Measurements from ENCODE around the gene WDR45.
A peak's percentile ranks its signal among the peaks of the same experiment; 100 is the strongest.

Gene WDR45

GRCh38 chrX:49101629-49101984 is 21.9 kb upstream of the WDR45 start (continued):
- TF ChIP-seq ARNTL (CRISPR knock-in tag; IDR thresholded peaks at IDR 0.05; ENCODE audit: borderline replicate concordance, low read depth) (no peak), ZNF565 (CRISPR knock-in tag; conservative IDR thresholded peaks at IDR 0.05; ENCODE audit: low read depth) (no peak), ZFP30 (CRISPR knock-in tag; IDR thresholded peaks at IDR 0.05) (no peak), ZNF70 (CRISPR knock-in tag; IDR thresholded peaks at IDR 0.05) (no peak), SNAI2 (CRISPR knock-in tag; IDR thresholded peaks at IDR 0.05) (no peak)

GRCh38 chrX:49100704-49101628 is 21.3 kb upstream of the WDR45 start:
- peak; percentile 95 for ATAC-seq
- no peak for TF ChIP-seq ZNF8 (CRISPR knock-in tag; IDR thresholded peaks at IDR 0.05)
- TF ChIP-seq, protein P1, sequence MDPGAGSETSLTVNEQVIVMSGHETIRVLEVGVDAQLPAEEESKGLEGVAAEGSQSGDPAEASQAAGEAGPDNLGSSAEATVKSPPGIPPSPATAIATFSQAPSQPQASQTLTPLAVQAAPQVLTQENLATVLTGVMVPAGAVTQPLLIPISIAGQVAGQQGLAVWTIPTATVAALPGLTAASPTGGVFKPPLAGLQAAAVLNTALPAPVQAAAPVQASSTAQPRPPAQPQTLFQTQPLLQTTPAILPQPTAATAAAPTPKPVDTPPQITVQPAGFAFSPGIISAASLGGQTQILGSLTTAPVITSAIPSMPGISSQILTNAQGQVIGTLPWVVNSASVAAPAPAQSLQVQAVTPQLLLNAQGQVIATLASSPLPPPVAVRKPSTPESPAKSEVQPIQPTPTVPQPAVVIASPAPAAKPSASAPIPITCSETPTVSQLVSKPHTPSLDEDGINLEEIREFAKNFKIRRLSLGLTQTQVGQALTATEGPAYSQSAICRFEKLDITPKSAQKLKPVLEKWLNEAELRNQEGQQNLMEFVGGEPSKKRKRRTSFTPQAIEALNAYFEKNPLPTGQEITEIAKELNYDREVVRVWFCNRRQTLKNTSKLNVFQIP (CRISPR knock-in tag; IDR thresholded peaks at IDR 0.05; ENCODE audit: borderline replicate concordance, low read depth): no peak
- no peak for TF ChIP-seq PATZ1 (CRISPR knock-in tag; IDR thresholded peaks at IDR 0.05; ENCODE audit: borderline replicate concordance)
- no peak for TF ChIP-seq TCF4 (CRISPR knock-in tag; IDR thresholded peaks at IDR 0.05; ENCODE audit: borderline replicate concordance)
- no peak for TF ChIP-seq ZC3H10 (CRISPR knock-in tag; IDR thresholded peaks at IDR 0.05)
- TF ChIP-seq, protein P2, sequence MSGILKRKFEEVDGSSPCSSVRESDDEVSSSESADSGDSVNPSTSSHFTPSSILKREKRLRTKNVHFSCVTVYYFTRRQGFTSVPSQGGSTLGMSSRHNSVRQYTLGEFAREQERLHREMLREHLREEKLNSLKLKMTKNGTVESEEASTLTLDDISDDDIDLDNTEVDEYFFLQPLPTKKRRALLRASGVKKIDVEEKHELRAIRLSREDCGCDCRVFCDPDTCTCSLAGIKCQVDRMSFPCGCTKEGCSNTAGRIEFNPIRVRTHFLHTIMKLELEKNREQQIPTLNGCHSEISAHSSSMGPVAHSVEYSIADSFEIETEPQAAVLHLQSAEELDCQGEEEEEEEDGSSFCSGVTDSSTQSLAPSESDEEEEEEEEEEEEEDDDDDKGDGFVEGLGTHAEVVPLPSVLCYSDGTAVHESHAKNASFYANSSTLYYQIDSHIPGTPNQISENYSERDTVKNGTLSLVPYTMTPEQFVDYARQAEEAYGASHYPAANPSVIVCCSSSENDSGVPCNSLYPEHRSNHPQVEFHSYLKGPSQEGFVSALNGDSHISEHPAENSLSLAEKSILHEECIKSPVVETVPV (CRISPR knock-in tag; IDR thresholded peaks at IDR 0.05): no peak
- TF ChIP-seq PPARA (CRISPR knock-in tag; IDR thresholded peaks at IDR 0.05; ENCODE audit: borderline replicate concordance): no peak
- no peak for TF ChIP-seq ZFP3 (CRISPR knock-in tag; IDR thresholded peaks at IDR 0.05)
- no peak for TF ChIP-seq SNAI2 (CRISPR knock-in tag; IDR thresholded peaks at IDR 0.05)
- TF ChIP-seq GLIS3 (CRISPR knock-in tag; IDR thresholded peaks at IDR 0.05): no peak

GRCh38 chrX:49096419-49096818 is 16.7 kb upstream of the WDR45 start:
- TF ChIP-seq ISL1 (CRISPR knock-in tag; IDR thresholded peaks at IDR 0.05) (no peak), TSHZ2 (CRISPR knock-in tag; IDR thresholded peaks at IDR 0.05) (no peak), ARNTL (CRISPR knock-in tag; IDR thresholded peaks at IDR 0.05; ENCODE audit: borderline replicate concordance, low read depth) (no peak)
- ATAC-seq: no peak

DNA sequence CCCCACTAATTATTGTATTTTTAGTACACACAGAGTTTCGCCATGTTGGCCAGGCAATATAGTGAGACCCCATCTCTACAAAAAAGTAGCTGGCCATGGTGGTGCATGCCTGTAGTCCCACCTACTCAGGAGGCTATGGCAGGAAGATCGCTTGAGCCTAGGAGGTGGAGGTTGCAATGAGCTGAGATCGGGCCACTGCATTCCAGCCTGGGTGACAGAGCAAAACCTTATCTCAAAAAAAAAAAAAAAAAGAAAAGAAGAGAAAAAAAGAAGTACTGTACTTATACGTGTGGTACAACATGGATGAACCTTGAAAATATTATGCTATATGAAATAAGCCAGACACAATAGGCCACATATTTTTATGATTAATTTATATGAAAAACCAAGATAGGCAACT is 9.9 kb upstream of the WDR45 start:
- ATAC-seq: no peak

More for the DNA sequence above, 9.9 kb upstream of the WDR45 start:
- no peak for TF ChIP-seq ZFP30 (CRISPR knock-in tag; IDR thresholded peaks at IDR 0.05)
- no peak for TF ChIP-seq ESRRG (CRISPR knock-in tag; IDR thresholded peaks at IDR 0.05)
- no peak for TF ChIP-seq ZC3H10 (CRISPR knock-in tag; IDR thresholded peaks at IDR 0.05)
- no peak for TF ChIP-seq OSR1 (CRISPR knock-in tag; IDR thresholded peaks at IDR 0.05)
- no peak for TF ChIP-seq PATZ1 (CRISPR knock-in tag; IDR thresholded peaks at IDR 0.05; ENCODE audit: borderline replicate concordance)
- TF ChIP-seq SNAI2 (CRISPR knock-in tag; IDR thresholded peaks at IDR 0.05): no peak
- TF ChIP-seq, protein P1 (CRISPR knock-in tag; IDR thresholded peaks at IDR 0.05; ENCODE audit: borderline replicate concordance, low read depth): no peak
- no peak for TF ChIP-seq RARB (CRISPR knock-in tag; IDR thresholded peaks at IDR 0.05)

All from SK-N-SH treated with all-trans-retinoic acid at 6 μM for 48 hours (cell line).